ENCODE measurements around the gene SF3B5. TPM values are rescaled to one million over a fixed set of nuclear protein-coding genes. Genes with fewer than 3 reads are reported as not detected.
A peak's percentile ranks its signal among the peaks of the same experiment; 100 is the strongest.

Gene SF3B5
- total RNA-seq = 100 to 1,000 TPM in 2 of 4 donors, 10 to 100 TPM in 2; 46.6 to 166 (median 97.2) TPM

DNA sequence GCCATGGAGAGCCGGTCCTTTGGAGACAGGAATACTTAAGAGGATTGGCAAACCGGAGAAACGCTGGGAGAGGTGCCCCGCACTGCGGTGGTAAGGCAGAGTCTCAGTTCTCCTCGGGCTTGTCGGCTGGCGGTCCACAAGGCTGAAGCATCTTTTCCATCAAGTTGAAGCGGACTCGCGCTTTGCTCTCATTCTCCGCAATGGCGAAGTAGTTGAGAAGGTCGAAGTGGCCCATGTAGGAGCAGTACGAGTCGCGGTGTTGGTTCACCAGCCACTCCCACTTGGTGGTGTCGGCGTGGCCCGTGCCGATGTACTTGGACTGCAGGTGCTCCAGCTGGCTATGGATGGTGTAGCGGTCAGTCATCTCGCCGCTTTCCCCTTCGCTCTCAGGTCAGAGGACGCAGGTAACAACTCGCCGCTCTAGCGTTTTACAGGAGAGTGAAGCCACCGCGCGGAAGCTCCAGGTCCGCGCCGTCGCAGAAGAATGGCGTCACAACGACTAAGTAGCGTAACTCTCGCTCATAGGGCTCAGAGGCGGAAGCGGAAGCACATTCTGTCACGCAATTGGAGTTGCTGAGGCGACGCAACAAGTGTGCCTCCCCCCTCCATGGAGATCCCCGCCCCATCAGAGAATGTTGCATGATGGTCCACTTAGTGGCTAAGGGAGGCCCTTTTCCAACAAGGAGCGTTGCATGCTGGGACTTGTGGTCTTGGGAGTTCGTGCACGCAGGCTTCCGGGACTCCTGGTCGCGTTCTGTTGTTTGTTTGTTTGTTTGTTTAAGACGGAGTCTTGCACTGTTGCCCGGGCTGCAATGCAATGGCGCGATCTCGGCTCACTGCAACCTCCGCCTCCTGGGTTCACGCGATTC is at the start of gene SF3B5:
Gene SF3B5, minus strand, starts transcription at position 440 of the 869 bp plus-strand sequence. Its CDS starts 76 bp downstream, at position 364.
- Histone ChIP-seq H3K4me3 (peak within 1 kb of the TSS; percentile 78 to 88), H3K27me3 (no peaks in the 10 kb centered on the region), H3K27ac (peak within 1 kb of the TSS; percentile 77 to 80), H3K4me1 (no peaks in the 10 kb centered on the region), H3K9me3 (no peaks in the 10 kb centered on the region), H3K36me3 (no peaks in the 10 kb centered on the region)
- TF ChIP-seq, protein P1, sequence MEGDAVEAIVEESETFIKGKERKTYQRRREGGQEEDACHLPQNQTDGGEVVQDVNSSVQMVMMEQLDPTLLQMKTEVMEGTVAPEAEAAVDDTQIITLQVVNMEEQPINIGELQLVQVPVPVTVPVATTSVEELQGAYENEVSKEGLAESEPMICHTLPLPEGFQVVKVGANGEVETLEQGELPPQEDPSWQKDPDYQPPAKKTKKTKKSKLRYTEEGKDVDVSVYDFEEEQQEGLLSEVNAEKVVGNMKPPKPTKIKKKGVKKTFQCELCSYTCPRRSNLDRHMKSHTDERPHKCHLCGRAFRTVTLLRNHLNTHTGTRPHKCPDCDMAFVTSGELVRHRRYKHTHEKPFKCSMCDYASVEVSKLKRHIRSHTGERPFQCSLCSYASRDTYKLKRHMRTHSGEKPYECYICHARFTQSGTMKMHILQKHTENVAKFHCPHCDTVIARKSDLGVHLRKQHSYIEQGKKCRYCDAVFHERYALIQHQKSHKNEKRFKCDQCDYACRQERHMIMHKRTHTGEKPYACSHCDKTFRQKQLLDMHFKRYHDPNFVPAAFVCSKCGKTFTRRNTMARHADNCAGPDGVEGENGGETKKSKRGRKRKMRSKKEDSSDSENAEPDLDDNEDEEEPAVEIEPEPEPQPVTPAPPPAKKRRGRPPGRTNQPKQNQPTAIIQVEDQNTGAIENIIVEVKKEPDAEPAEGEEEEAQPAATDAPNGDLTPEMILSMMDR (IDR thresholded peaks at IDR 0.05) = peak in 2 of 4 experiments; percentile 10 to 33
- peak; percentile 25 to 76 for TF ChIP-seq POLR2A (IDR thresholded peaks at IDR 0.05)
- intact Hi-C loops (cut with DNase I; ENCODE audit: low total_unique reads) = no loop called here
- DNase-seq = peak; percentile 97 to 99

DNA sequence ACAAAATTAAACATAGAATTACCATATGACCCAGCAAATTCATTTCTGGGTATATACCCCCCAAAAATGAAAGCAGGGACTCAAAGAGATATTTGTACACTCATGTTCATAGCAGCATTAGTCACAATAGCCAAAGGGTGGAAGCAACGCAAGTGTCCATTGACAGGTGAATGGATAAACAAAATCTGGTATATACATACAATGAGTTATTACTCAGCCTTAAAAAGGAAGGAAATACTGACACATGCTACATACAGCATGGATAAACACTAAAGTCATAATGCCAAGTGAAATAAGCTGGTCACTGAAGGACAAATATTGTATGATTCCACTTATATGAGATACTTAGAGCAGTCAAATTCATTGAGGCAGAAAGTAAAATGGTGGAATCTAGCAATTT is 49.6 kb upstream of the SF3B5 start:
- Histone ChIP-seq H3K27me3 (no peaks in the 10 kb centered on the region), H3K36me3 (no peaks in the 10 kb centered on the region), H3K9me3 (no peaks in the 10 kb centered on the region), H3K4me3 (no peak overlapping the region), H3K4me1 (no peaks in the 10 kb centered on the region), H3K27ac (no peak overlapping the region)
- intact Hi-C loops (cut with DNase I; ENCODE audit: low total_unique reads) = no loop called here
- no peak for TF ChIP-seq POLR2A (IDR thresholded peaks at IDR 0.05)
- TF ChIP-seq, protein P1 (IDR thresholded peaks at IDR 0.05) = no peak
- DNase-seq = no peak

DNA sequence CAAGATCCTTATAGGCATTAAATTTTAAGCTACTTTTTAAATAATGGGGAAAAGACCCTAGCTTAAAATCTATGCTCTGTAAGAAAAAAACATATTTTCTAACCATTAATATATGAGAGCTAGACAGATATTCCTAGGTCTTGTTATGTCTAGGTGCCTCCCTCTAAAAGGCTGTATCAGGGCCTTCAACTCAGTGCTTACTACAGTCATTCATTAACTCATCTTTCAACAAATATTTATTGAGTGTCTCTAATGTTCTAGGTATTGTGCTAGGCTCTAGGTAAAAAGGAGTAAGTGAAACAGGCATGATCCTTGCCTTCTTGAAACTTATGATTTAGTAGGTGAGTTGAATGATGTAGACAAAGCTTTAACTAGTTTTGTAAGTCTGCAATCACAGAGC is 48.5 kb upstream of the SF3B5 start:
- TF ChIP-seq, protein P1 (IDR thresholded peaks at IDR 0.05) = no peak
- TF ChIP-seq POLR2A (IDR thresholded peaks at IDR 0.05) = no peak
- Histone ChIP-seq H3K36me3 (no peaks in the 10 kb centered on the region), H3K4me1 (no peaks in the 10 kb centered on the region), H3K27ac (no peak overlapping the region), H3K9me3 (no peaks in the 10 kb centered on the region), H3K27me3 (no peaks in the 10 kb centered on the region), H3K4me3 (no peak overlapping the region)
- intact Hi-C loops (cut with DNase I; ENCODE audit: low total_unique reads) = no loop called here
- no peak for DNase-seq

DNA sequence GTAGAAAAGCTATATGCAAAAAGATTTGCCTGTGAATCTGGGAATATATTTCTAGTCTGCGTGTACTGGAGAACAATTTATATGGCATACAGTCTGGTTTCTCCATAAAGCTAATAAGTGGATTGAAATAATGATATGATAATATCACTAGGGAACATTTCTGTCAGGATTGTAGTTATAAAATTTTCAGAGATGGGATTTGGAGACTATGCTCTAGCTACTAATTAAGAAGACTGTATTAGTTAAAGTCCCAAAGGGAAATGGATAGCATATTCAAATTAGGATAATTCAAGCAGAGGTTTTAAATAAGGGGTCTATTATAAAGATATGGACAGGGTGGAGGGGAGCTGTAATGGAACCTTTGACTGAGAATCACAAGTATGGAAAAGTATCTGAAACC is 47.7 kb upstream of the SF3B5 start:
- intact Hi-C loops (cut with DNase I; ENCODE audit: low total_unique reads) = no loop called here
- H3K9me3 ChIP-seq = no peaks in the 10 kb centered on the region
- no peak overlapping the region for H3K27ac ChIP-seq
- H3K27me3 ChIP-seq = no peaks in the 10 kb centered on the region
- no peak overlapping the region for H3K4me3 ChIP-seq
- no peaks in the 10 kb centered on the region for H3K4me1 ChIP-seq
- DNase-seq = no peak
- no peaks in the 10 kb centered on the region for H3K36me3 ChIP-seq
- TF ChIP-seq, protein P1 (IDR thresholded peaks at IDR 0.05) = no peak
- TF ChIP-seq POLR2A (IDR thresholded peaks at IDR 0.05) = no peak

DNA sequence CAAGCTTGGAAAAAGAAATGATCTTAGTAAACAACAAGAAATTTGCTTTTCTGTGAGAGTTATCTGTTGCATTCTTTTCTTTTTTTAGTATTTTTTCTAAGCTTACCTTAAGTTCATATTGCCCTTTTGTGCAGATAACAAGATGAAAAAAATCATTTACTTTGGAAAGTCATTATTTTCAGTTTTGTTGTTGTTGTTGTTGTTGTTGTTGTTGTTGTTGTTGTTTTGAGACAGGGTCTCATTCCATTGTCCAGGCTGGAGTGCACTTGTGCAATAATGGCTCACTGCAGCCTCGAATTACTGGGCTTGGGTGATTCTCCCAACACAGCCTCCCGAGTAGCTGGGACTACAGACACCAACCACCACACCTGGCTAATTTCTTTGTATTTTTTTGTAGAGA is 46.1 kb upstream of the SF3B5 start:
- TF ChIP-seq, protein P1 (IDR thresholded peaks at IDR 0.05) = no peak
- no peak for TF ChIP-seq POLR2A (IDR thresholded peaks at IDR 0.05)
- no peaks in the 10 kb centered on the region for H3K36me3 ChIP-seq
- DNase-seq = no peak
- no peak overlapping the region for H3K27ac ChIP-seq
- H3K9me3 ChIP-seq = no peaks in the 10 kb centered on the region
- intact Hi-C loops (cut with DNase I; ENCODE audit: low total_unique reads) = no loop called here
- no peaks in the 10 kb centered on the region for H3K4me1 ChIP-seq
- no peak overlapping the region for H3K4me3 ChIP-seq
- no peaks in the 10 kb centered on the region for H3K27me3 ChIP-seq

All from uterus (tissue), 4 donors.